ENCODE results near the gene MYH7.

The MYH7 gene

DNA sequence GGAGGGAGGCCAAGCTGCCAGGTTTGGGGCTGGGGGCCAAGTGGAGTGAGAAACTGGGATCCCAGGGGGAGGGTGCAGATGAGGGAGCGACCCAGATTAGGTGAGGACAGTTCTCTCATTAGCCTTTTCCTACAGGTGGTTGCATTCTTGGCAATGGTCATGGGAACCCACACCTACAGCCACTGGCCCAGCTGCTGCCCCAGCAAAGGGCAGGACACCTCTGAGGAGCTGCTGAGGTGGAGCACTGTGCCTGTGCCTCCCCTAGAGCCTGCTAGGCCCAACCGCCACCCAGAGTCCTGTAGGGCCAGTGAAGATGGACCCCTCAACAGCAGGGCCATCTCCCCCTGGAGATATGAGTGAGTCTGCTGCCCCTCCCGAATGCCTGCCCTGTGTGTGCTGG, 62.4 kb downstream of the MYH7 start:
- no peak for FAIRE-seq
- DNase-seq (ENCODE audit: low spot score): no peak

DNA sequence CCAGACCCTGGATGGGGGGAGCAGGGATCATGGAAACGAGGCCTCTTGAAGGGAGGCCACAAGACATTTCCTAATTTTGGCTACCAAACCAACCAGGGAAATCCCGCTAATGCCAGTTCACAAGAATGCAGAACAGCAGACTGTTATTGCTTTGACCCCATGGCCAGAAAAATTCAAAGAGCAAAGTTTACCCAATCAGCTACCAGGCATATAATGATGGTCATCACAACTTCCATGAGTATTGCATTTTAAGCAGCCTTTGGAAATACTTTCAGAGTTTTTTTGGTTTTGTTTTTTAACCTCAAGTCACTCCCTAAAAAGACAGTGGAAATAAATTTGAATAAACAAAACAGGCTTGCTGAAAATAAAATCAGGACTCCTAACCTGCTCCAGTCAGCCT, 63.0 kb downstream of the MYH7 start, which contains the start of gene IL25:
IL25 (plus strand) TSS at position 301 of the 400 bp plus-strand sequence.
- DNase-seq (ENCODE audit: low spot score): no peak
- FAIRE-seq: no peak

DNA sequence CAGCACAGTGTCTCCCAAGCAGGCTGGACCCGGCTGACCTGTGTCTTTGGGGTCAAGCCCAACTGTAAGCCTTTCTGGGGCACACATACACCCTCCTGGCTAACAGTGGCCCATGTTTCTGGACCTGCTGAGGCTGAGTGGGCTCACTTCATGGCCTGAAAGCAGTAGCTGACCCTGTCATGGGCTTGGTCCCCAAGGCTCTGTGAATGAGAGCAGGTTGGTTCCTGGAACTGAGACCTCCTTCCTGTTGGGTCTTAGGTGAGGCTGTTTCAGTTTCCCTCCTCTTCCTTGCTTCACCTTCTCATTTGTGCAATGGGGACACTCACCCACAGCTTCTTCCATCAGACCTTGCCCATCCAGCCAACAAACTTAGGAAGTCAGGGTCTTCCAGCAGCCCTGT, 63.6 kb downstream of the MYH7 start:
- FAIRE-seq: no peak
- no peak for DNase-seq (ENCODE audit: low spot score)

DNA sequence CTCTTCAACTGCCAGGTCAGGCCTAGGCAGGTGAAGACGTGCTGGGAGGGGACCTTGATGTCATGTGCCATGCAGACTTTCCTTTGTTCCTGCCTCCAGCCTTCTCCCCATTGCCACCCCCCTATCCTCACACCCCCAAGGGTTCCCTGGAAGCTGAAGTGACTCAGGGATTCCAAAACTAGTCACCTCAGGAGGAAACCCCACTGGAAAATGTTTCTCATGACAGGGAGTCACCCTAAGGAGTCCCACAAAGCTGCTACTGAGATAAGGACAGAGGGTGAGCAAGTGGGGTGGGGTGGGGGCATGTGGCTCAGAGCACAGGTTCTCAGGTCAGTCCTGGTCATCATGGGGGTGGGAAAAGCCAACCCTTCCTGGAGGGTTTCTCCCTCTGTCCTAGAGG, 65.2 kb downstream of the MYH7 start:
- no peak for FAIRE-seq

DNA sequence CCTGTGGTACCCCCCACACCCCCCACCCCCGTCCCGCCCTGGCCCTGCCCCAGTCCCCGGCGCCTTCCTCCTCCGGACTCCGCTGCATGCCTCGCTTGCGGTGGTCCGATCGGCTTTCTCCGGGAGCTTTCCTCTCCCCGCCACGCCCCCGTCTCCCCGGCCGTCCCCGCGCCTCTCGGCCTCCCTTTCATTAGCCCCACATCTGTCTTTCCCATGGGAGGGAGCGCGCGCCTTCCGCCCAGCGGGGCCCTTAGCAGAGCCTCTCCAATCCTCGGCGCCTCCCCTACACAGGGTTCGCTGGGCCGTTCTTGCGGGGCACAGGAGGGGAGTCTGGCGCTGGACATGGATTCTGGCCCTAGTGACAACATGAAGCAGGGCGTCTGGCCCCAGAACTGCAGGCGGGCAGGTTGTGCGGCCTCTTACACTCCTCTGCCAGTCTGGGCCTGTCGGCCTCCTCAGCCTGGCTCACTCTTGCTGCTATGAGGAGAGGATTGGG, 69.0 kb downstream of the MYH7 start:
- DNase-seq (ENCODE audit: low spot score): no peak

More for the DNA sequence above, 65.2 kb downstream of the MYH7 start:
- DNase-seq (ENCODE audit: low spot score): no peak

DNA sequence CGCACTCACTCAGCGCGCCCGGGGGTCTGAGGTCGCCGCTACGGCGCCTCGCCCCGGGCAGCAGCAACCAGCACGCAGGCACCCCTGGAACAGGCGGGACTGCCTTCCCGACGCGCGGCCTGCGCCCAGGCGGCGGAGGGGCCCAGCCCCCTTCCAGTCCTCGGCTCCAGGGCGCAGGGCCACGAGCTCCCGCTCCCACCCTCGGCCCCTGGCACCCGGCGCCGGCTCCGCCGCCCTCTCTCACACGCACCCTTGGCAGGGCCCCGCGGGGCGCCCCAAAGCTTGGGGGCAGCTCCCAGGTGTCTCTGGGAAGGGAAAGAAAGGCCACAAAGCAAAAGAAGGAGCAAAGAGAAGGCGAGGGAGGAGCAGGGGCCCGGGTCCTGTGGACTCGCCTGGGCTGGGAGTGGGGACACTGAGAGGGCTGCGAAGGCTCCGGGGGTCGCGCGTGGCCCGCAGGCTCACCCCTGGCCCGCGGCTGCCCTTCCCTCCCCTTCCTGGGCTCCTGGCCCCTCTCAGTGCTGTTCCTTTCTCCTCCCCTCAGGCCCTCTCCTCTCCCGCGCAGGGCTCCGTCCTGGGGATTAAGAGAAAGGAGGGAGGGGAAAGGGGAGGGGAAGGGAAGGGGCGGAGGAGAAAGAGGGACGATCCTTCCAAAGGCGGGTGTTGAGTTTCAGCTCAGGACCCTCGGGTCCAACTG, 69.6 kb downstream of the MYH7 start:
- DNase-seq (ENCODE audit: low spot score): no peak
- FAIRE-seq: no peak

More for the DNA sequence above, 69.0 kb downstream of the MYH7 start:
- no peak for FAIRE-seq

DNA sequence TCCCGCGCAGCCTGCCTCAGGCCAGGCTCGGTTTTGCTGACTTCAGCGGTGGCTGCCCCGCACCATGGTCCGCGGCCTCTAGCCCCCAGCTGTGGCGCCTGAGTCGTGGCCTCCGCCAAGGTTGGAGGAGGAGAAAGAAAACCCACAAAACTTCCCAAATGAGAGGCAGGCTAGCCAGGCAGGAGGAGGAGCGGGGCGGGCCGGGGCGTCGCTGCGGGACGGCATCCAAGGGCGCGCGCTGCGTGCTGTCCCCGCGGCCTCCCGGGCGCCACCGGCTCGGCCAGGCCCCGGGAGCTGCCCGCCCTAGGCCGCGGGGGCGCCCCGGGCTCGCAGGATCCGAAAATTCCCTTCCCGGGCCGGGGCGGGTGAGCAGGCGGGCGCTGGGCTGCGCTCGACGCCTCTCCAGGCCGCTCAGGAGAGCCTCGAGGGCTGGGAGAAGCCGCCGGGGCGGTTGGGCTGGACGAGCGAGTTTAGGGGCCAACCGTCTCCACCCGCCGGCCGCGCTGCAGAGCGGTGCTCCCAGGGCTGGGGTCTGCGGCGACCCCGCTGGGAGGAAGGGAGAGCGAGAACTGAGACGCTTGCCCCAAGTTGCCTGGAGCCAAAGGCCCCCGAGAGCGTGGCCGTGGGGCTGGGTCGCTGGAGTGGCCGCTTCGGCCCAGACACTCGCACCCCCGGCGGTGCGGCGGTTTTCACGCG, 70.3 kb downstream of the MYH7 start, which contains the start of gene EFS:
EFS (minus strand) TSS at position 137 of the 696 bp plus-strand sequence. CDS start 147 bp downstream, outside the sequence.
- no peak for FAIRE-seq
- no peak for DNase-seq (ENCODE audit: low spot score)

DNA sequence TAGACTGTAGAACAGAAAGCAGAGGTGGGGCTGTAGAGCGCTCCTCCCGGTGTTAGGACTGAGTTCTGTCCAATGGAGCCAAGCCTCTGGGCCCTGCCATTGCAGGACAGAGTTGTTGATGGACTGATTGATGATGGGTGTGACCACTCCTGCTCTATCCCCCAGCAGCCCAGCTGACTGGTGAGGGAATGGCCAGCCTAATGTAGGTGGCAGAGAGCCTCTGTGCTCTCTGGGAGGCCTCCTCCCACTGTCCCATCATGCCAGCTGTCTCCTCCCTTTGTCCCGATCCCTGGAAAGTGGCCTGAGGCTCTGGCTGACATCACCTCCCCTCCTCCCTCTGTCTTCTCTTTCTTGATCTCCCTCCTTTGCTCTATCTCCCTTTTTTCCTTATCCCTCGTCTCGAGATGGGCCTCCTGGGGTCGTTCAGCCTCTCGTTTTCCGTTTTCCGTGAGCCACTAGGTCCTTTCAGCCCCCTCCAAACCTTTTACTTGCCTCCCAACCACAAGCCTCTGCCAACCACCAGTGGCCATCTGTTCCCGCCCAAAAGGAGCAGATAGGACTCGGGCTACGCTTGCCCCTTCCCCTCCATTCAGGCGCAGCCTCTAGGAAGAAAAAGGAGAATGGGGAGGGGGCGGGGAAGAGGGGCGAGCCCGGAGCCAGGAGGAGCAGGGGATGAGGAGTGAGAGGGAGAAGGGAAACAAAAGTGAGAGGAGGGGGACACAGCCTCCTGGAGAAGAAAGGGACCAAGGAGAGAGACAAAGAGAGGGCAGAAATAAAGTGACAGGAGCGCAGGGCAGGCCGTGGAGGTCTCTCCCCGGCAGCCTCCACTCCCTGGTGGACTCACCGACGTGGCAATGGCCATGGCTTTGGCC, 71.1 kb downstream of the MYH7 start:
- no peak for DNase-seq (ENCODE audit: low spot score)
- FAIRE-seq: no peak

All from RCC 7860 (cell line).